Duodenal mucosa (tissue), 2 donors: ENCODE data around the gene CNOT4.

Source experiments
- H3K27ac ChIP-seq: one replicate; pipeline ENCODE4 v1.7.0; 2013; ENCODE audit warnings: low read depth, low read length
- H3K27me3 ChIP-seq, 2 donors: one replicate each; pipeline ENCODE4 v1.7.0; 2013; ENCODE audit warnings: low read length in 2 of 2, control low read depth in 1 of 2; ENCODE audit not compliant: insufficient read depth in 2 of 2, control insufficient read depth in 1 of 2
- H3K36me3 ChIP-seq, 2 donors: one replicate each; pipeline ENCODE4 v1.7.0; 2013; ENCODE audit warnings: low read length in 2 of 2, control low read depth in 1 of 2; ENCODE audit not compliant: insufficient read depth in 2 of 2, control insufficient read depth in 1 of 2
- H3K4me1 ChIP-seq, 2 donors: one replicate each; pipeline ENCODE4 v1.7.0; 2013; ENCODE audit warnings: low read length in 2 of 2, control low read depth in 1 of 2; ENCODE audit not compliant: insufficient read depth in 2 of 2, control insufficient read depth in 1 of 2
- H3K4me3 ChIP-seq, 2 donors: one replicate each; pipeline ENCODE4 v1.7.0; 2013; ENCODE audit warnings: low read length in 2 of 2, low read depth in 1 of 2
- H3K9ac ChIP-seq, 2 donors: one replicate each; pipeline ENCODE4 v1.7.0; 2013; ENCODE audit warnings: low read length in 2 of 2, low read depth in 1 of 2
- H3K9me3 ChIP-seq, 2 donors: one replicate each; pipeline ENCODE4 v1.7.0; 2013; ENCODE audit warnings: low read length in 2 of 2, control low read depth in 1 of 2; ENCODE audit not compliant: control insufficient read depth in 1 of 2

Gene CNOT4

DNA sequence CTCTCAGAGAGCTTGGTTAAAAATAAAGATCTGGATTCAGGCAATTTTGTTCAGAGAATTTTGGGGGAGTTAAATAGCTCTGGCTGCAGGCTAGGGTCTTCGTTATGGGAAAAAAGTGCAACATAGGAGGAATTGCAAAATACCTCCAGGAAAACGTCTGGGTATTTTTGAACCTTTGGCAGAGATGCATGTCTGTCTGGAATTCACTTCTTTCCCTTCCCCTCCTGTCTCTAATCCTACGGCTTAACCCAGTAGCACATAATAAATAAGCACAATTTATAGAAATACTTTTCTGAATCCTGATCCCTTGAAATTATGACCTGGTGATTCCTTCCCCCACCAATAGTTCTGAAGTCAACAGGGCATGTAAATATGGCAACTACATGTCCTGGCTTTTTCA is 28.5 kb upstream of the CNOT4 start:
- H3K9ac ChIP-seq = no peak overlapping the region
- no peaks in the 10 kb centered on the region for H3K36me3 ChIP-seq
- no peaks in the 10 kb centered on the region for H3K9me3 ChIP-seq
- H3K27me3 ChIP-seq = no peaks in the 10 kb centered on the region
- H3K27ac ChIP-seq = no peak overlapping the region
- H3K4me1 ChIP-seq = peaks cover 0 to 6% of the 10 kb centered on the region in 2 donors
- no peak overlapping the region for H3K4me3 ChIP-seq

DNA sequence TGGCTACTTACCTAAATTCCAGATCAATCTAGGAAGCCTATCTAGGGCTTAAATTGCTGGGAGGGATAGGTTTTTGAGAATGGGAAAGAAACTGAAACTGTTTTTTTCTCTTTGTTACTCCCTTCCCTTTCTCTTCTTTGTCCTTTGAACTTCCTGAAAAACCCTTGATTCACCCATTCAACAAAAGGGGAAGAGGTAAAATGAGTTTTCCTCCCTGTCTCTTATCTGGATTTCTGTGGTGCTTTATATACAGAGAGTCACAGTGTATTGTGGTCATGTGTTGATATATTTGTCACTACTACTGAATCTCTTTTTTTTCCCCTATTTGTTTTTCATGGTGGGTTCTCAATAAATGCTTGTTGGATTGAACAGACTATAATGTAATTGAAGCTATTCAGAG is 28.0 kb upstream of the CNOT4 start:
- Histone ChIP-seq H3K36me3 (no peaks in the 10 kb centered on the region), H3K27me3 (no peaks in the 10 kb centered on the region), H3K9me3 (no peaks in the 10 kb centered on the region), H3K9ac (no peak overlapping the region), H3K4me3 (no peak overlapping the region), H3K27ac (no peak overlapping the region), H3K4me1 (peaks cover 0 to 6% of the 10 kb centered on the region in 2 donors)

DNA sequence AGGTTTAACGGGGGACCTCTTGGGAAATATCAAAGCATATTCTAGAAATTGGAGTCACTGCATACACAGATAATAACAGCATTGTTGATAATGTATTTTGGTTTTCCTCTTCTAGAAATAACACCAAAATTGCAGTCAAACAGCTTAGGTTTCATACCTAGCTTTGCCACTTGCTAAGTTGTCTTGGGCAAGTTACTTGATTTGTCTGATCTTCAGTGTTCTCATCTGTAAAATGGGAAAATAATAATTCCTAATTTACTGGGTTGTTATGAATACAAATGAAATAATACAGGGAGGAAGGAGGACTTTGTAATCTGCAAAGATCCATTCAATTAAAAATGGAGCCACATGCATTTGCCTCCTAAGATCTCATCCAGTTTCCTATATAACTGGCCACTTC is 27.6 kb upstream of the CNOT4 start:
- Histone ChIP-seq H3K9ac (no peak overlapping the region), H3K36me3 (no peaks in the 10 kb centered on the region), H3K27me3 (no peaks in the 10 kb centered on the region), H3K4me1 (peaks cover 0 to 6% of the 10 kb centered on the region in 2 donors), H3K4me3 (no peak overlapping the region), H3K9me3 (no peaks in the 10 kb centered on the region), H3K27ac (no peak overlapping the region)

DNA sequence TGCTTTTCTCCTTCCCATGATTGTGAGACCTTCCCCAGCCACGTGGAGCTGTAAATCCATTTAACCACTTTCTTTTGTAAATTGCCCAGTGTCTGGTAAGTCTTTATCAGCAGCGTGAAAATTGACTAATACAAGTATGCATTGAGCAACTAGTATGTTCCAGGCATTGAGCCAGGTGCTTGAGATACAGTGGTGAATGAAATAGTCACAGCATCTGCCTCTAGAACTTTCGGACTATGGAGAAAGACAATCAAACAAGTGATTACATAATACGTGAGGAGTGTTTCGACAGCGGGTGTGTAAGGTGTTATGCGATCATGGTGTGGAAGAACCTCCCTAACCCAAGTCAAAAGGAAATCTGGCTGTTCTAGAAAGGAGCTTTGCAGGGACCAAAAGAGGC is 26.2 kb upstream of the CNOT4 start:
- H3K27me3 ChIP-seq = no peaks in the 10 kb centered on the region
- H3K4me3 ChIP-seq = no peak overlapping the region
- H3K27ac ChIP-seq = no peak overlapping the region
- no peaks in the 10 kb centered on the region for H3K9me3 ChIP-seq
- no peak overlapping the region for H3K9ac ChIP-seq
- H3K4me1 ChIP-seq = peaks cover 0 to 6% of the 10 kb centered on the region in 2 donors
- H3K36me3 ChIP-seq = no peaks in the 10 kb centered on the region

DNA sequence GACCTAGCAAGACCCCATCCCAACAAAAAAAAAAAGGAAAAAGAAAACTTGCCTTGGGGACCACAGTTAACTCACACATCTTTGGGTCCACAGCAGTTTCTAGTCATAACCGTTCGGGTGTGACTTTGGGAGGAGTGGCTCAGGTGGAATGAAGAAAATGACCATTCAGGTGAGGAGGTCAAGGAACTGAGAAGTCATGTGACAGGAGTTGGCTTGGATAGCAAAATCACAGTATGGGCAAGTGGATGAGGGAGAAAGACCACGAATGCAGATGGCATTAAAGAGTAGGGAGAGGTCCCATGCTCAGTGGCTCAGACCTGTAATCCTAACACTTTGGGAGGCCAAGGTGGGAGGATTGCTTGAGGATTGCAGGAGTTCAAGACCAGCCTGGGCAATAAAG is 17.1 kb upstream of the CNOT4 start:
- H3K27me3 ChIP-seq = no peaks in the 10 kb centered on the region
- H3K9me3 ChIP-seq = no peaks in the 10 kb centered on the region
- H3K9ac ChIP-seq = no peak overlapping the region
- H3K27ac ChIP-seq = no peak overlapping the region
- no peak overlapping the region for H3K4me3 ChIP-seq
- no peaks in the 10 kb centered on the region for H3K36me3 ChIP-seq
- H3K4me1 ChIP-seq = no peaks in the 10 kb centered on the region

DNA sequence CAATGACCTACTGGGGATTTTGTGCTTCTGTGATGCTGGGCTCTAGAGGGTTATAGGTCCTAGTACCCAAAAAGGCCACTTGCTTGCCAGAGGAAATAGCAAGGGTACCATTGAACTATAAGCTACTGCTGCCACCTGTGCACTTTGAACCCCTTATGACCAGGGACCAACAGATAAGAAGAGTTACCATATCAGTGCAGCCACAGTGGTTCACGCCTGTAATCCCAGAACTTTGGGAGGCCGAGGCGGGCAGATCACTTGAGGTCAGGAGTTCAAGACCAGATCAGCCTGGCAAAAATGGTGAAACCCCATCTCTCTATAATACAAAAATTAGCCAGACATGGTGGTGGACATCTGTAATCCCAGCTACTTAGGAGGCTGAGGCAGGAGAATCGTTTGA is 15.5 kb upstream of the CNOT4 start:
- no peak overlapping the region for H3K27ac ChIP-seq
- no peaks in the 10 kb centered on the region for H3K27me3 ChIP-seq
- no peak overlapping the region for H3K4me3 ChIP-seq
- H3K4me1 ChIP-seq = no peaks in the 10 kb centered on the region
- H3K9me3 ChIP-seq = no peaks in the 10 kb centered on the region
- no peaks in the 10 kb centered on the region for H3K36me3 ChIP-seq
- H3K9ac ChIP-seq = no peak overlapping the region

DNA sequence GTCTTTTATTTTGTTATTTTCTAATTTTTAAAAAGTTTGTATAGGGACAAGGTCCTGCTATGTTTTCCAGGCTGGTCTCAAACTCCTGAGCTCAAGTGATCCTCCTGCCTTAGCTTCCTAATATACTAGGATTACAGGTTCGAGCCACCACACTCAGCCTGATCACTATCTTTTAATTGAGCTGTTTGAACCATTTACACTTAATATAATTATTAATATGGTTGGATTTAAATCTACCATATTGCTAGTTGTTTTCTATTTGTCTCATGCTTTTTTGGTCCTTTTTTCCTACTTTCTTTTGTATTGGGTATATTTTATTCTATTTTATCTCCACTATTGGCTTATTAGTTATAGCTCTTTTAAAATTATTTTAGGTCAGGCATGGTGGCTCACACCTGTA is 13.2 kb upstream of the CNOT4 start:
- Histone ChIP-seq H3K27me3 (no peaks in the 10 kb centered on the region), H3K9me3 (no peaks in the 10 kb centered on the region), H3K27ac (no peak overlapping the region), H3K4me1 (no peaks in the 10 kb centered on the region), H3K36me3 (no peaks in the 10 kb centered on the region), H3K9ac (no peak overlapping the region), H3K4me3 (no peak overlapping the region)

DNA sequence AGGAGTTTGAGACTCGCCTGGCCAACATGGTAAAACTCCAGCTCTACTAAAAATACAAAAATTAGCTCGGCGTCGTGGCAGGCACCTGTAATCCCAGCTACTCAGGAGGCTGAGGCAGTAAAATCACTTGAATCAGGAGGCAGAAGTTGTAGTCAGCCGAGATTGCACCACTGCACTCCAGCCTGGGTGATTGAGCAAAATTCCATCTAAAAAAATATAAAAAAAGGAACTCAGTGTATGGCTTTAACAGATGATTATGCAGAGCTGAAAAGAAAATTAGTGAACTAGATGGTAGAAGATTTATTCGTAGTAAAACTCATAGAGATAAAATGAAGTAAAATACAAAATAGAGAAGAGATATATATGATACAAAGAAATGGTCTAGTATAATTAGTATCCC is 12.6 kb upstream of the CNOT4 start:
- Histone ChIP-seq H3K4me1 (no peaks in the 10 kb centered on the region), H3K27ac (no peak overlapping the region), H3K4me3 (no peak overlapping the region), H3K27me3 (no peaks in the 10 kb centered on the region), H3K9ac (no peak overlapping the region), H3K36me3 (no peaks in the 10 kb centered on the region), H3K9me3 (no peaks in the 10 kb centered on the region)

DNA sequence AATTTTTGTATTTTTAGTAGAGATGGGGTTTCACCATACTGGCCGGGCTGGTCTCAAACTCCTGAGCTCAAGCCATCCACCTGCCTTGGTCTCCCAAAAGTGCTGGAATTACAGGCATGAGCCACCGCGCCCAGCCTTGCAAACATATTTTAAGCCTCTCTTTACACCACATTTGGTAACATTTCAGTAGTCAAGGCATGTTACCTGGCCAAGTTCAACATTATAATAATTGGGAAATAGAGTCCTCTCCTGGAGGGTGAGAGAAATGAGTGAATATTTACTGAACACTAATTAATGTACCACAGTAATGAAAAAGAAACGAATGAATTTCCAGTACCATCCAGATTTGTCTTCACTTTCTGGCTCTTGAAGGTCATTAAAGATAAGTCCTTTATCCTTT is 10.0 kb upstream of the CNOT4 start:
- Histone ChIP-seq H3K36me3 (no peaks in the 10 kb centered on the region), H3K27me3 (no peaks in the 10 kb centered on the region), H3K9ac (no peak overlapping the region), H3K4me3 (no peak overlapping the region), H3K9me3 (no peaks in the 10 kb centered on the region), H3K4me1 (no peaks in the 10 kb centered on the region), H3K27ac (no peak overlapping the region)

DNA sequence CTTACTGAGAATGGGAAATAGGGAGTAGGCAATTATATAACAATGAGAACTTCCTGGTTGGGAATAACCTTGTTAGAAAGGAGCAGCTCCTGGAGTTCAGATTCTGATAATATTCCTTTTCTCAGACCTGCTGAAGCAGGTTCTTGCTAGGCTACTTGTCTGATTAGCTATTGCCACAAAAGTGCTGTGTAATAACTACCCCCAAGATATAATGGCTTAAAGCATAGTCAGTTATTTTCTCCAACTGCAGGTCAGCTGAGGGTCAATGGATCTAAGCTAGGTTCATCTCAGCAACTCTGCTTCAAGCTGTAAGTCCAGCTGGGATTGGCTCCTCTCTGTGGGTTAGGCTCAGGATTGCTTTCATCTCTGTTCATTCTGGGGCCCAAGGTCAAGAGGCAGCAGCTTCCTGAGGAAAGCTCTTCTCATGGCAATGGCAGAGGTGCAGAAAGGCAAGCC is 9.4 kb upstream of the CNOT4 start:
- no peaks in the 10 kb centered on the region for H3K4me1 ChIP-seq
- no peak overlapping the region for H3K4me3 ChIP-seq
- no peaks in the 10 kb centered on the region for H3K36me3 ChIP-seq
- H3K9ac ChIP-seq = no peak overlapping the region
- H3K9me3 ChIP-seq = no peaks in the 10 kb centered on the region
- H3K27ac ChIP-seq = no peak overlapping the region
- H3K27me3 ChIP-seq = no peaks in the 10 kb centered on the region

DNA sequence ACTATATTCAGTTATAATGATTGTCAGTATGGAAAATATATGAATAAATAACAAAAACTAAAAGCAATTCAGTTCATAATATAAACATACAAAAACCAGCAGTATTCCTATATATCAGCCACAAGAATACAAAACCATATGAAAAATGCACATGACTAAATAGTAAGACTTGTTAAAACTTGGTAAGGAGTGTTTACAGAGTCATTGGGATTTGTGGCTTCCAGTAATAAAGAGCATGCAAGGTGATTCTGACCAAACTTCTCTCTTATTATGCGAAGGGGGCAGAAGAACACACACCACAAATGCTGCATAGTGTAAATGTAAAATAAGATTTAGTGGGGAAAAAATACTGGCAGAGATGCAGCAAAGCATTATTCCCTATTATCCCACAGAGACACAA is 8.8 kb upstream of the CNOT4 start:
- Histone ChIP-seq H3K9me3 (no peaks in the 10 kb centered on the region), H3K4me1 (no peaks in the 10 kb centered on the region), H3K4me3 (no peak overlapping the region), H3K9ac (no peak overlapping the region), H3K36me3 (no peaks in the 10 kb centered on the region), H3K27me3 (no peaks in the 10 kb centered on the region), H3K27ac (no peak overlapping the region)
